SK-N-MC (cell line): ENCODE data around the gene CAPN5.

Source experiments
- EZH2 ChIP-seq: fragments of 200-600 bp; sonication (generic); IDR thresholded peaks from one replicate; pipeline ENCODE4 v1.6.1; 2017; ENCODE audit warnings: antibody characterized with exemption
- FOXP2 ChIP-seq: optimal IDR thresholded peaks from 2 replicates; pipeline ENCODE3; 2011; ENCODE audit warnings: mild to moderate bottlenecking, moderate library complexity; ENCODE audit not compliant: insufficient read depth; ENCODE audit errors: extremely low read length, control extremely low read depth
- POLR2AphosphoS5 ChIP-seq: IDR thresholded peaks from 2 replicates; pipeline ENCODE4 v1.6.1; 2012; ENCODE audit warnings: mild to moderate bottlenecking, low read depth, low read length, borderline replicate concordance

- TF ChIP-seq EZH2: no peak
- TF ChIP-seq POLR2AphosphoS5: no peak
- no peak for TF ChIP-seq FOXP2
Measured at GRCh38 chr11:77173494-77173893, 106.7 kb downstream of the CAPN5 start.
